Skeletal muscle tissue (tissue), 4 donors: ENCODE data around the gene DPP10. TPM values are rescaled to one million over a fixed set of nuclear protein-coding genes. Genes with fewer than 3 reads are reported as not detected.

Experiments used
- H3K27ac ChIP-seq: one replicate; pipeline ENCODE4 v1.7.0; 2013; ENCODE audit warnings: mild to moderate bottlenecking, low read depth, low read length, inconsistent platforms
- H3K27me3 ChIP-seq, 3 donors: one replicate each; pipeline ENCODE4 v1.7.0; 2013; ENCODE audit warnings: low read length in 3 of 3; ENCODE audit not compliant: control insufficient read depth in 3 of 3, insufficient read depth in 3 of 3
- H3K36me3 ChIP-seq, 3 donors: one replicate each; pipeline ENCODE4 v1.7.0; 2013; ENCODE audit warnings: low read length in 3 of 3; ENCODE audit not compliant: control insufficient read depth in 3 of 3, insufficient read depth in 3 of 3
- H3K4me1 ChIP-seq, 3 donors: one replicate each; pipeline ENCODE4 v1.7.0; 2013; ENCODE audit warnings: low read length in 3 of 3, mild to moderate bottlenecking in 3 of 3; ENCODE audit not compliant: control insufficient read depth in 3 of 3, insufficient read depth in 3 of 3
- H3K4me3 ChIP-seq, 3 donors: one replicate each; pipeline ENCODE4 v1.7.0; 2013; ENCODE audit warnings: low read length in 3 of 3
- H3K9ac ChIP-seq, 3 donors: one replicate each; pipeline ENCODE4 v1.7.0; 2013; ENCODE audit warnings: low read length in 3 of 3, mild to moderate bottlenecking in 3 of 3, moderate library complexity in 2 of 3, low read depth in 1 of 3
- H3K9me3 ChIP-seq, 3 donors: one replicate each; pipeline ENCODE4 v1.7.0; 2013; ENCODE audit warnings: low read length in 3 of 3; ENCODE audit not compliant: control insufficient read depth in 3 of 3
- total RNA-seq: library from RNA; depleted of rRNA; stranded (reverse); fragments of >200 nt; gene quantifications from one replicate; pipeline ENCODE4 v1.2.3, GENCODE V29; 2014
- donor health status: Osteomylitis.

DPP10 gene
- total RNA-seq, 1 donor from 2014 or later = 1.0 TPM

DNA sequence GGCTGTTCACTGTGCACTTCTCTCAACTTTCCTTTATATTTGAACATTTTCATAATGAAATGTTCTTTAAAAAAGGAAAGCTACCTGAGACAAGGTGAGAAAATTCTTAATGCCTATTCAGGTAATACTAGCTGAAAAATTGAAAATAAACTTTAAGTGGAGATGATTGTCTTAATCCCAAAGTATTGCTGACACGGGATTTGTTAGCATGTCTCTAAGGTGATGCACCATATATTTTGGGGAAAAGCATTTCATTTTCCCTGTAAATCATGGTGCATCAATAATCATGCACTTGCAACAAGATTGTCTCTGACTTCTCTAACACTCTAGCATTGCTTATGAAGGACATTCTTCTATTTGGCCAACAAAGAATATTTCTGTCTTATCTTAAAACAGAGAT is 848.0 kb downstream of the DPP10 start:
- no peak overlapping the region for H3K9ac ChIP-seq
- H3K9me3 ChIP-seq = no peaks in the 10 kb centered on the region
- no peaks in the 10 kb centered on the region for H3K4me1 ChIP-seq
- H3K27me3 ChIP-seq = no peaks in the 10 kb centered on the region
- no peaks in the 10 kb centered on the region for H3K36me3 ChIP-seq
- H3K4me3 ChIP-seq = no peak overlapping the region
- no peak overlapping the region for H3K27ac ChIP-seq

DNA sequence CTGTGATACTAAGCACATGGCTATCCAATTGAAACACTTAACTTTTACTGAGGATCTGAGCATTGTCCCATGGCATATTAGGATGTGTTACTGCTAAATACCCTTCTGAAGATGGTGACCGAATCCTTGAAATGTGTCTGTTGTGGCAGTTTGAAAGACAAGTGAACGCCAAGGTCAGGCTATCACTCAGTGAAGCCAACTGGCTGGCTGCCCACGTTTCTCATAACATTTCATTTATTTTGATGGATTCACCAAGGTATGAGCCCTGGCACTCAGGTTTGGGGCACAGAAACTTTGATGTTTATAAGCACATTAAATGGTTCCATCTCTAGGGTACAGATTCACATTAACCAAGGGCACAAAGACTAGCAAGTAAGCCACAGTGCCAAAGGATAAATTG is 850.3 kb downstream of the DPP10 start:
- Histone ChIP-seq H3K9ac (no peak overlapping the region), H3K27me3 (no peaks in the 10 kb centered on the region), H3K4me1 (no peaks in the 10 kb centered on the region), H3K27ac (no peak overlapping the region), H3K4me3 (no peak overlapping the region), H3K9me3 (no peaks in the 10 kb centered on the region), H3K36me3 (no peaks in the 10 kb centered on the region)

DNA sequence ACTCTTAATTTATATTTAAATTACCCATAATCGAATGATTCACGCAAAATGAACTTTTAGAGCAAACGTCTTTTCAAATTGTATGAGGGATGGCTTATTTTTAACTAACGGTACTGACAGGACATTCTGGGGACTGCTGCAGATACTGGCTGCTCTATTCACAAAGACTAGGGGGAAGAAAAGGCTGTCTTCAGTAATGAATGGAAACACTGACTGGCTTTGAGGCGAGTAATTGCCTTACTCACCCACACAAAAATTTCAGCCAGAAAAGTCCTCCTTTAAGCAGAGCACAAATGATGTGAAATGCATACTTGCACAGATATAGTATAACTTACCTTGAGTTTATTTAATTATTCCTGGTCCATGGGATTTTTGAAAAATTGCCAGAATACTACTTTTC is 852.6 kb downstream of the DPP10 start:
- Histone ChIP-seq H3K4me1 (no peaks in the 10 kb centered on the region), H3K9ac (no peak overlapping the region), H3K9me3 (no peaks in the 10 kb centered on the region), H3K27me3 (no peaks in the 10 kb centered on the region), H3K4me3 (no peak overlapping the region), H3K36me3 (no peaks in the 10 kb centered on the region), H3K27ac (no peak overlapping the region)

DNA sequence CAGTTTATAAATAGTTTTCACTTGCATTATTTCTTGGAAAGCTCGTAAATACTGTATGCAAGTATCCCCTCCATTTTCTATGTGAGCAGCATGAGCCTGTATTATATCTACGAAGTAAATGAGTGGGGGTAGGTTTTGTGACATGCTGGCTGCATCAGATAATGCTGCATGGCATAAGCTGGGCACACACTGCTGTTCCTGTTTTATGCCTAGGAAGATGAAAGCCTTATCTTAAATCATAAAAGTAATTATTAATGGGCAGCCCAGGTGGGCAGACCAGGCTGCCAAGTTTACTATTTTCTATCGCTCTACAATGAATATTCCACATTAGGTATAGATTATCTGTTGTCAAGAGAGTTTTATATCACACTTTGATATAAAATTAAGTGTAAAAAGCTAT is 854.6 kb downstream of the DPP10 start:
- H3K4me1 ChIP-seq = no peaks in the 10 kb centered on the region
- no peaks in the 10 kb centered on the region for H3K36me3 ChIP-seq
- H3K27ac ChIP-seq = no peak overlapping the region
- H3K4me3 ChIP-seq = no peak overlapping the region
- H3K27me3 ChIP-seq = no peaks in the 10 kb centered on the region
- H3K9me3 ChIP-seq = no peaks in the 10 kb centered on the region
- H3K9ac ChIP-seq = no peak overlapping the region

DNA sequence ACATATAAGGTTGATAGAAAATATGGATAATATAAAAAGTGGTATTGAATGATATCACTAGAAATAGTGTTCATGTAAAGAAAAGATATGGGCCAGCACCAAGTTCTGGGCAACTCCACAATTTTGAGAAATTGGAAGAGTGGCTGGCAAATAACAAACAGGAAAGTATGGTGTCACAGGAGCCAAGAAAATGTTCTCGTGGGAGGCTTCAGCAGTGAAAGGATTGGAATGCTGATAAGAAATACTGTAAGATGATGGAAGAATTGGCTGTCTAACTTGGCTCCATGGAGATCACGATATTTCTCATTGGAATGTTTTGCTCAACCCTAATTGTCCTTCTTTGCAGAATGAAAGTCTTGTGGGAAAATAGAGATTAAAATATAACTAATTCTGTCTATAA is 856.8 kb downstream of the DPP10 start:
- Histone ChIP-seq H3K9me3 (no peaks in the 10 kb centered on the region), H3K9ac (no peak overlapping the region), H3K4me1 (no peaks in the 10 kb centered on the region), H3K36me3 (no peaks in the 10 kb centered on the region), H3K4me3 (no peak overlapping the region), H3K27ac (no peak overlapping the region), H3K27me3 (no peaks in the 10 kb centered on the region)

DNA sequence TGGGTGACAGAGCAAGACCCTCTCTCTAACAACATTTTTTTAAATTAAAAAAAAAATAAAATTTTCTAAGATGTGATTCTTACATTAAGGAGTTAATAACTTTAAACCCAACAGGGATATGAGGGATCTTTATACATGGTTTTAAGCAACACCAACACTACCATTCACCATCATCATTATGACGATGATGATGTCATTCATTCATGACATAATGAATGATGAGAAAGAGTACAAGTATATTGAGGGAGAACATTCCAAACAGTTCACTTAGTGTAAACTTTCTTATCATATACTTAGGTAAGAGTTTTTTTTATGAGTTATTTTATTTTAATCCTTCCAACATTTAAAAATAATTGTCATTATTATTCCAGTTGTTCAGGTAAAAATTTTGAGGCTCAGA is 863.3 kb downstream of the DPP10 start:
- Histone ChIP-seq H3K4me3 (no peak overlapping the region), H3K27ac (no peak overlapping the region), H3K36me3 (no peaks in the 10 kb centered on the region), H3K27me3 (no peaks in the 10 kb centered on the region), H3K9me3 (no peaks in the 10 kb centered on the region), H3K4me1 (no peaks in the 10 kb centered on the region), H3K9ac (no peak overlapping the region)

DNA sequence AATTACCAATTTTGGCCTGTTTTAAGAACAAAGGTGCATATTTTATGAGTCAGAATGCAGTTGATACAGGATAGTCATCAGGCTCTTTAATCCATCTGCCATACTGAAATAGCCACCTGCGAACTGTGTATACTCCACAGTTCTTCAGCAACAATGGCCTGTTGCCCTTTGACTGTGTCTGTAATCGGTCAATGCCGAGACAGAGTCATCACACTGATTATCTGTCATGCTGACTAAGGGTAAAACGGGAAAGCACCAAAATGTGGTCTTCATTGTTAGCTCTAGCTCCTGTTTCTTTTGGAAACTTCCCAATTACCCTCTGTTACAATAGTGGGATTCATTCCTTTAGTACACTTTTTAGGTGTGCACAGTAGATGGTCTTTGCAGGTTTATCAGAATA is 871.7 kb downstream of the DPP10 start:
- Histone ChIP-seq H3K9ac (no peak overlapping the region), H3K9me3 (no peaks in the 10 kb centered on the region), H3K4me1 (no peaks in the 10 kb centered on the region)

DNA sequence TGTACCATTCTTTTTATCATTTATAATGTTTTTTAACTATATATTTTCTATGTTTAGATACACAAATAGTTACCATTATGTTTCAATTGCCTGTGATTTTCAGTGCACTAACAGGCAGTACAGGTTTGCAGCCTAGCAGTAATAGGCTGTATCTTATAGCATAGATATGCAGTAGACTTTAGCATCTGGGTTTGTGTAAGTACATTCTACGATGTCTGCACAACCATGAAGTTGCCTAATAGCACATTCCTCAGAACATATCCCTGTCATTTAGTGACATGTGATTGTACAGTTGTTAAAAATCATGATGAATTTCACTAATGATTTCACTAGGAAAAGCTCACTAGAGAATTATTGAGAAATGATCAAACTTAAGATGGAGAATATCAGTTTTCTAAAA is 884.6 kb downstream of the DPP10 start:
- no peaks in the 10 kb centered on the region for H3K4me1 ChIP-seq
- no peaks in the 10 kb centered on the region for H3K36me3 ChIP-seq
- H3K27me3 ChIP-seq = no peaks in the 10 kb centered on the region
- peaks cover 0 to 4% (median 3%) of the 10 kb centered on the region in 3 donors for H3K9me3 ChIP-seq
- H3K9ac ChIP-seq = no peak overlapping the region
- H3K4me3 ChIP-seq = no peak overlapping the region
- no peak overlapping the region for H3K27ac ChIP-seq

More for the DNA sequence above, 871.7 kb downstream of the DPP10 start:
- H3K27ac ChIP-seq = no peak overlapping the region
- H3K4me3 ChIP-seq = no peak overlapping the region
- no peaks in the 10 kb centered on the region for H3K27me3 ChIP-seq
- H3K36me3 ChIP-seq = no peaks in the 10 kb centered on the region

DNA sequence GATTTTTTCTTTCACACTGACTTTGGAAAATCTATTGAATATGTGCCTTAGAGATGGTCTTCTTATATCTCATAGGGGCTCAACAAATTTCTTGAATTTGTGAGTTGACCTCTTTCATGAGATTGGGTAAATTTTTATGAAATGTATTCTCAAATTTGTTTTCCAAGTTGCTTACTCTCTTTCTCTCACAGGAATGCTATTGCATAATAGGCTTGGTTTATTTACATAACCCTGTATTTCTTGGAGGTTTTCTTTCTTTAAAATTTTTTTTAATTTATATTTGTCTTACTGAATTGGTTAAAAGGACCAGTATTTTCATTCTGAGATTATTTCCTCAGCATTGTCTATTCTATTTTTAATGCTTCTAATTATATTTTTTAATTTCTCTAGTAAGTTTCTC is 917.1 kb downstream of the DPP10 start:
- Histone ChIP-seq H3K9ac (no peak overlapping the region), H3K36me3 (no peaks in the 10 kb centered on the region), H3K27me3 (no peaks in the 10 kb centered on the region), H3K4me3 (no peak overlapping the region), H3K27ac (no peak overlapping the region), H3K4me1 (no peaks in the 10 kb centered on the region), H3K9me3 (no peaks in the 10 kb centered on the region)

DNA sequence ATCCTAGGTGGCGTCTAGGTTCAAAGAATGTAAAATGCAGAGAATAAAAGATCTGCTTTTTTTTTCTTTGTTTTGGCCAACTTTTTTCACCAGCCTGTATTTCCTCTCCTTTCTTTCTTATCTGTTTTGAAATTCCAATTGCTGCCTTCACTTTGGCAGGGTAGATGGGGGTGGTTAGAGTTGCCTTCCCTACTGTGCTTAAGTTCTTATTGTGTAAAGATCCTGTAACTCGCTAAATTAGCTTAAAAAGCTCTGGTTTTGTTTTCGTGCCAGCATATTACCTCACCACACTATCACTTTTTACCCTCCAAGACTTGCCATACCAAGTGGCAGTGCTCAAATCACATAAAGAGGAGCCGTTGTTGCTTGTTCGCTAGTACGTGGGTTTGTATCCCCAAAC is 921.7 kb downstream of the DPP10 start:
- no peak overlapping the region for H3K27ac ChIP-seq
- no peaks in the 10 kb centered on the region for H3K36me3 ChIP-seq
- no peaks in the 10 kb centered on the region for H3K4me1 ChIP-seq
- H3K9ac ChIP-seq = no peak overlapping the region
- no peaks in the 10 kb centered on the region for H3K9me3 ChIP-seq
- no peaks in the 10 kb centered on the region for H3K27me3 ChIP-seq
- H3K4me3 ChIP-seq = no peak overlapping the region

DNA sequence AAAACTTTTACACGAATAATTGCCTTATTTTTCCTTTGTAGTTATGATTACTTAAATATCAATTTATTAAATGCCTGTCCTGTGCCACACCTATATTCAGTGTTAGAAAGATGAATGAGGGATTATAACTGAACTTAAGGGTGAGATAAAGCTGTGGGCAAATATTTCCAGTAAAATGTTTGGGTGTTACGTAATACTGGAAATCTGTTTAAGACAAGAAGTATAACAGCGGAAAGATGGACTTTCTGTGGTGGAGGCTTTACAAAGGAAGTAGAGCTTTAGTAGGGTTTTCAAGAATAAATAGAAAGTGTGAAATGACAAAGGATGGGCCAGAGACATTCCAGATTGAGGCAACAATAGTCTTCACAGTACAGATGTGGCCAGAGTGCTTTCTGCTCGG is 927.0 kb downstream of the DPP10 start:
- Histone ChIP-seq H3K27me3 (no peaks in the 10 kb centered on the region), H3K9ac (no peak overlapping the region), H3K4me3 (no peak overlapping the region), H3K27ac (no peak overlapping the region), H3K4me1 (no peaks in the 10 kb centered on the region), H3K9me3 (peaks cover 3 to 10% (median 4%) of the 10 kb centered on the region in 3 donors), H3K36me3 (no peaks in the 10 kb centered on the region)
